Keratinocyte (primary cell): Measurements from ENCODE around the gene HEXB.

Experiments
- EZH2 ChIP-seq: IDR thresholded peaks from one replicate; pipeline ENCODE4 v1.6.1; 2012; ENCODE audit warnings: inconsistent platforms, mild to moderate bottlenecking, low read length, moderate library complexity
- TF ChIP-seq, protein P1 (sequence below), 3 experiments: IDR thresholded peaks in 1 of 3; conservative IDR thresholded peaks in 1 of 3; optimal IDR thresholded peaks in 1 of 3; 2 replicates in 2 of 3; 3 replicates in 1 of 3; pipeline versions ENCODE3 to v1.5.1; 2011; ENCODE audit warnings: low read length in 3 of 3, mild to moderate bottlenecking in 3 of 3, moderate library complexity in 2 of 3, control low read depth in 1 of 3, inconsistent platforms in 1 of 3; ENCODE audit not compliant: insufficient read depth in 2 of 3; ENCODE audit errors: extremely low read depth in 1 of 3

DNA sequence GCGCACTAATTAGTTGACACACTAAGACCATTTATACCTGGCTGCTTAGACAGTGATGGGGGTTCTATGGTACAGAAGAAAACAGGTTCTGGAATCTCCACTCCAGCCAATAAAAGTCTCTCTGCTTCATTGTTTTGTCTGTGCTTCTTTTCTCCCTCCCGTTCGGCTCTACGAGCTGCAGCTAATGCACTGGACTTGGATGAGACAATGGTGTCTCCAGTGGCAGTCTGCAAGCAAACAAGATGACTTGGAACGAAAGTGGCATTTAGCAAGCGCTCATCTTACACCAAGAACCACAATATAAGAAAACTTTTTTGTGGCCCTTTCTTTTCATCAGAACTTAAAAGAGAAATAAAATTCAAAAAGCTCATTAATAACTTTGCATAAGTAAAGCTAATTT, 51.7 kb downstream of the HEXB start:
- TF ChIP-seq, protein P1, sequence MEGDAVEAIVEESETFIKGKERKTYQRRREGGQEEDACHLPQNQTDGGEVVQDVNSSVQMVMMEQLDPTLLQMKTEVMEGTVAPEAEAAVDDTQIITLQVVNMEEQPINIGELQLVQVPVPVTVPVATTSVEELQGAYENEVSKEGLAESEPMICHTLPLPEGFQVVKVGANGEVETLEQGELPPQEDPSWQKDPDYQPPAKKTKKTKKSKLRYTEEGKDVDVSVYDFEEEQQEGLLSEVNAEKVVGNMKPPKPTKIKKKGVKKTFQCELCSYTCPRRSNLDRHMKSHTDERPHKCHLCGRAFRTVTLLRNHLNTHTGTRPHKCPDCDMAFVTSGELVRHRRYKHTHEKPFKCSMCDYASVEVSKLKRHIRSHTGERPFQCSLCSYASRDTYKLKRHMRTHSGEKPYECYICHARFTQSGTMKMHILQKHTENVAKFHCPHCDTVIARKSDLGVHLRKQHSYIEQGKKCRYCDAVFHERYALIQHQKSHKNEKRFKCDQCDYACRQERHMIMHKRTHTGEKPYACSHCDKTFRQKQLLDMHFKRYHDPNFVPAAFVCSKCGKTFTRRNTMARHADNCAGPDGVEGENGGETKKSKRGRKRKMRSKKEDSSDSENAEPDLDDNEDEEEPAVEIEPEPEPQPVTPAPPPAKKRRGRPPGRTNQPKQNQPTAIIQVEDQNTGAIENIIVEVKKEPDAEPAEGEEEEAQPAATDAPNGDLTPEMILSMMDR (optimal IDR thresholded peaks at IDR 0.05 in 1 of 3, IDR thresholded peaks at IDR 0.05 in 1 of 3, conservative IDR thresholded peaks at IDR 0.05 in 1 of 3; ENCODE audit: extremely low read depth in 1 of 3, insufficient read depth in 2 of 3, low read length in 3 of 3) = no peak
- TF ChIP-seq EZH2 = no peak
